HepG2 (cell line): ENCODE results near the gene C1orf74. TPM values are rescaled to one million over a fixed set of nuclear protein-coding genes. Genes with fewer than 3 reads are reported as not detected.

Source experiments
- EHMT2 ChIP-seq: fragments of 200-600 bp; sonication (generic); IDR thresholded peaks from 2 replicates; pipeline ENCODE4 v1.7.0; 2017; ENCODE audit warnings: antibody characterized with exemption, low read depth, low read length, borderline replicate concordance
- FOXC1 ChIP-seq: sonication (generic); formaldehyde crosslinking; IDR thresholded peaks from 2 replicates; pipeline ENCODE4 v1.8.0; 2022; ENCODE audit warnings: mild to moderate bottlenecking, missing genetic modification reagents, borderline replicate concordance
- MAFK ChIP-seq, 2 experiments: IDR thresholded peaks in 1 of 2; conservative IDR thresholded peaks in 1 of 2; 2 replicates each; pipeline ENCODE4 v1.6.1; 2011; ENCODE audit warnings: improper control_type of control experiment in 2 of 2, low read length in 2 of 2
- MIER3 ChIP-seq: IDR thresholded peaks from 2 replicates; pipeline ENCODE4 v1.6.1; 2016; ENCODE audit warnings: missing compliant biosample characterization, borderline replicate concordance
- MTA3 ChIP-seq: sonication (generic); formaldehyde crosslinking; IDR thresholded peaks from 2 replicates; pipeline ENCODE4 v1.4.0; 2020; ENCODE audit warnings: missing genetic modification reagents
- NCOA2 ChIP-seq: sonication (generic); formaldehyde crosslinking; IDR thresholded peaks from 2 replicates; pipeline ENCODE4 v1.8.0; 2022; ENCODE audit warnings: inconsistent platforms
- NFYC ChIP-seq: IDR thresholded peaks from 2 replicates; pipeline ENCODE4 v1.6.1; 2016; ENCODE audit warnings: missing genetic modification reagents, missing compliant biosample characterization
- POLR2AphosphoS2 ChIP-seq: IDR thresholded peaks from 2 replicates; pipeline ENCODE4 v1.6.1; 2011; ENCODE audit warnings: low read depth, low read length, improper control_type of control experiment
- SMAD9 ChIP-seq: sonication (generic); formaldehyde crosslinking; IDR thresholded peaks from 2 replicates; pipeline ENCODE4 v1.5.1; 2020; ENCODE audit warnings: mild to moderate bottlenecking, missing genetic modification reagents
- ZNF234 ChIP-seq: sonication (generic); formaldehyde crosslinking; conservative IDR thresholded peaks from 2 replicates; pipeline ENCODE4 v1.5.1; 2020; ENCODE audit warnings: mild to moderate bottlenecking, missing genetic modification reagents
- ZNF572 ChIP-seq: sonication (generic); formaldehyde crosslinking; IDR thresholded peaks from 2 replicates; pipeline ENCODE4 v1.5.1; 2020; ENCODE audit warnings: mild to moderate bottlenecking, missing genetic modification reagents
- ZNF720 ChIP-seq: sonication (generic); formaldehyde crosslinking; IDR thresholded peaks from 2 replicates; pipeline ENCODE4 v1.4.0; 2020; ENCODE audit warnings: missing genetic modification reagents
- ZSCAN12 ChIP-seq: sonication (generic); formaldehyde crosslinking; IDR thresholded peaks from 2 replicates; pipeline ENCODE4 v1.9.0; 2021; ENCODE audit warnings: mild to moderate bottlenecking, missing genetic modification reagents
- polyA plus RNA-seq, 8 experiments: library from polyadenylated mRNA; depleted of rRNA in 3 of 8; stranded (reverse) in 7 of 8; unstranded in 1 of 8; fragments of >200 nt; fragmentation: Illumina TruSeq in 4 of 8; extraction: Trizol in 4 of 8; gene quantifications; 2 replicates each; pipeline versions ENCODE4 v1.2.1 to v1.2.3, GENCODE V29; 2011 to 2016; ENCODE audit warnings: low read depth in 4 of 8, missing spikeins in 1 of 8, mixed read lengths in 1 of 8; ENCODE audit not compliant: insufficient read depth in 1 of 8
- total RNA-seq, 5 experiments: library from RNA; depleted of rRNA; stranded (reverse); fragments of >200 nt; fragmentation: Illumina TruSeq; extraction: Trizol; gene quantifications; 2 replicates each; pipeline ENCODE4 v1.2.3, GENCODE V29; 2016; ENCODE audit warnings: low read depth in 1 of 5
- TF ChIP-seq, protein P1 (sequence below): sonication (generic); formaldehyde crosslinking; IDR thresholded peaks from 2 replicates; pipeline ENCODE4 v1.4.0; 2020; ENCODE audit warnings: mild to moderate bottlenecking, missing genetic modification reagents, borderline replicate concordance
- TF ChIP-seq, protein P2 (sequence below): sonication (generic); formaldehyde crosslinking; IDR thresholded peaks from 2 replicates; pipeline ENCODE4 v1.4.0; 2020; ENCODE audit warnings: missing genetic modification reagents, borderline replicate concordance
- TF ChIP-seq, protein P3 (sequence below): sonication (generic); formaldehyde crosslinking; conservative IDR thresholded peaks from 2 replicates; pipeline ENCODE4 v1.4.0; 2020; ENCODE audit warnings: missing genetic modification reagents
- TF ChIP-seq, protein P4 (sequence below): sonication (generic); formaldehyde crosslinking; IDR thresholded peaks from 2 replicates; pipeline ENCODE4 v1.4.0; 2020; ENCODE audit warnings: missing genetic modification reagents

Gene C1orf74
- total and polyA plus RNA-seq, 2 of the 13 experiments (the other 11 are each of a cell fraction or from before 2014, with no cell fraction given) = 0.33 to 0.71 TPM

DNA sequence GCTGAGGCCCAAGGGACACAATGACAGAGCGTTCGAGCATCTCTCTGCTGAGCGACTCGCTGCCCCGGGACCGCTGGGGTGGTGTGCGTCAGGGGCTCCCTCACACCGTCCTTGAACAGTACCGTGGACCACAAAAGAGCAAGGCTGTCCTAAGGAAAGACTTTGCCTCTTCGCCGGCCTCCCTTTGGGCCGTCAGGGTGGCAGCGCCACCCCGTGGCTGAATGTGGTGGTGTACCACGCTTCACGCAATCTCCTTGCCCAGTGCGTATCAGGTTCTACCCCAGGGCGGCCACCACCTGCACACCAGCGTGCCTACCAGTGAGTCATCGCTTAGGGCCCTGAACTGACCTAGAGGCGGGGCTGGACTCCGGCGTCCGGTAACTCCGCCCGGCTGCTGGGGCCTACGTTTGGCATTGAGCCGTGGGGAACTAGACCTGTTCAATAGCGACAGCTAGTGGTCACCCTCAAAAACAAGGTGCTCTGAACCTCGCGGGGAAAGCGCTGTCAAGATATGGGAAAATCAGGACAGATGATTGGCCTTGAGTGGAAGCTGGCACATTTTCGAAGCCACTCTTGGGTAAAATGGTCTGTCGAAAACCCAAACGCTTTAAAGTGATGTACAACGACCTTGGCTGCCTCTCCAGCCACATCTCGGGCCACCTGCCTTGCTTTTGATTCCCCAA, 36.6 kb downstream of the C1orf74 start (continued):
- TF ChIP-seq, protein P1, sequence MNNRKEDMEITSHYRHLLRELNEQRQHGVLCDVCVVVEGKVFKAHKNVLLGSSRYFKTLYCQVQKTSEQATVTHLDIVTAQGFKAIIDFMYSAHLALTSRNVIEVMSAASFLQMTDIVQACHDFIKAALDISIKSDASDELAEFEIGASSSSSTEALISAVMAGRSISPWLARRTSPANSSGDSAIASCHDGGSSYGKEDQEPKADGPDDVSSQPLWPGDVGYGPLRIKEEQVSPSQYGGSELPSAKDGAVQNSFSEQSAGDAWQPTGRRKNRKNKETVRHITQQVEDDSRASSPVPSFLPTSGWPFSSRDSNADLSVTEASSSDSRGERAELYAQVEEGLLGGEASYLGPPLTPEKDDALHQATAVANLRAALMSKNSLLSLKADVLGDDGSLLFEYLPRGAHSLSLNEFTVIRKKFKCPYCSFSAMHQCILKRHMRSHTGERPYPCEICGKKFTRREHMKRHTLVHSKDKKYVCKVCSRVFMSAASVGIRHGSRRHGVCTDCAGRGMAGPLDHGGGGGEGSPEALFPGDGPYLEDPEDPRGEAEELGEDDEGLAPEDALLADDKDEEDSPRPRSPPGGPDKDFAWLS (CRISPR knock-in tag) = no peak
- TF ChIP-seq ZNF572 (CRISPR knock-in tag) (no peak), MAFK (conservative IDR thresholded peaks at IDR 0.05 in 1 of 2, IDR thresholded peaks at IDR 0.05 in 1 of 2; ENCODE audit: low read length in 2 of 2) (no peak), NFYC (CRISPR knock-in tag) (no peak), NCOA2 (CRISPR knock-in tag) (peak; percentile 50; the same call in 1 of the 2 replicates), SMAD9 (no peak), MTA3 (no peak), ZSCAN12 (CRISPR knock-in tag) (no peak), ZNF720 (CRISPR knock-in tag) (no peak), POLR2AphosphoS2 (no peak), MIER3 (CRISPR knock-in tag) (peak; percentile 78; the same call in 1 of the 2 replicates), ZNF234 (CRISPR knock-in tag) (no peak), EHMT2 (no peak; the same call in 1 of the 2 replicates), FOXC1 (CRISPR knock-in tag) (peak; percentile 41; the same call in 1 of the 2 replicates)
- TF ChIP-seq, protein P2, sequence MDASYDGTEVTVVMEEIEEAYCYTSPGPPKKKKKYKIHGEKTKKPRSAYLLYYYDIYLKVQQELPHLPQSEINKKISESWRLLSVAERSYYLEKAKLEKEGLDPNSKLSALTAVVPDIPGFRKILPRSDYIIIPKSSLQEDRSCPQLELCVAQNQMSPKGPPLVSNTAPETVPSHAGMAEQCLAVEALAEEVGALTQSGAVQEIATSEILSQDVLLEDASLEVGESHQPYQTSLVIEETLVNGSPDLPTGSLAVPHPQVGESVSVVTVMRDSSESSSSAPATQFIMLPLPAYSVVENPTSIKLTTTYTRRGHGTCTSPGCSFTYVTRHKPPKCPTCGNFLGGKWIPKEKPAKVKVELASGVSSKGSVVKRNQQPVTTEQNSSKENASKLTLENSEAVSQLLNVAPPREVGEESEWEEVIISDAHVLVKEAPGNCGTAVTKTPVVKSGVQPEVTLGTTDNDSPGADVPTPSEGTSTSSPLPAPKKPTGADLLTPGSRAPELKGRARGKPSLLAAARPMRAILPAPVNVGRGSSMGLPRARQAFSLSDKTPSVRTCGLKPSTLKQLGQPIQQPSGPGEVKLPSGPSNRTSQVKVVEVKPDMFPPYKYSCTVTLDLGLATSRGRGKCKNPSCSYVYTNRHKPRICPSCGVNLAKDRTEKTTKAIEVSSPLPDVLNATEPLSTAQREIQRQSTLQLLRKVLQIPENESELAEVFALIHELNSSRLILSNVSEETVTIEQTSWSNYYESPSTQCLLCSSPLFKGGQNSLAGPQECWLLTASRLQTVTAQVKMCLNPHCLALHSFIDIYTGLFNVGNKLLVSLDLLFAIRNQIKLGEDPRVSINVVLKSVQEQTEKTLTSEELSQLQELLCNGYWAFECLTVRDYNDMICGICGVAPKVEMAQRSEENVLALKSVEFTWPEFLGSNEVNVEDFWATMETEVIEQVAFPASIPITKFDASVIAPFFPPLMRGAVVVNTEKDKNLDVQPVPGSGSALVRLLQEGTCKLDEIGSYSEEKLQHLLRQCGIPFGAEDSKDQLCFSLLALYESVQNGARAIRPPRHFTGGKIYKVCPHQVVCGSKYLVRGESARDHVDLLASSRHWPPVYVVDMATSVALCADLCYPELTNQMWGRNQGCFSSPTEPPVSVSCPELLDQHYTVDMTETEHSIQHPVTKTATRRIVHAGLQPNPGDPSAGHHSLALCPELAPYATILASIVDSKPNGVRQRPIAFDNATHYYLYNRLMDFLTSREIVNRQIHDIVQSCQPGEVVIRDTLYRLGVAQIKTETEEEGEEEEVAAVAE (CRISPR knock-in tag) = no peak
- TF ChIP-seq, protein P3, sequence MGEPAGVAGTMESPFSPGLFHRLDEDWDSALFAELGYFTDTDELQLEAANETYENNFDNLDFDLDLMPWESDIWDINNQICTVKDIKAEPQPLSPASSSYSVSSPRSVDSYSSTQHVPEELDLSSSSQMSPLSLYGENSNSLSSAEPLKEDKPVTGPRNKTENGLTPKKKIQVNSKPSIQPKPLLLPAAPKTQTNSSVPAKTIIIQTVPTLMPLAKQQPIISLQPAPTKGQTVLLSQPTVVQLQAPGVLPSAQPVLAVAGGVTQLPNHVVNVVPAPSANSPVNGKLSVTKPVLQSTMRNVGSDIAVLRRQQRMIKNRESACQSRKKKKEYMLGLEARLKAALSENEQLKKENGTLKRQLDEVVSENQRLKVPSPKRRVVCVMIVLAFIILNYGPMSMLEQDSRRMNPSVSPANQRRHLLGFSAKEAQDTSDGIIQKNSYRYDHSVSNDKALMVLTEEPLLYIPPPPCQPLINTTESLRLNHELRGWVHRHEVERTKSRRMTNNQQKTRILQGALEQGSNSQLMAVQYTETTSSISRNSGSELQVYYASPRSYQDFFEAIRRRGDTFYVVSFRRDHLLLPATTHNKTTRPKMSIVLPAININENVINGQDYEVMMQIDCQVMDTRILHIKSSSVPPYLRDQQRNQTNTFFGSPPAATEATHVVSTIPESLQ (CRISPR knock-in tag) = no peak
- TF ChIP-seq, protein P4, sequence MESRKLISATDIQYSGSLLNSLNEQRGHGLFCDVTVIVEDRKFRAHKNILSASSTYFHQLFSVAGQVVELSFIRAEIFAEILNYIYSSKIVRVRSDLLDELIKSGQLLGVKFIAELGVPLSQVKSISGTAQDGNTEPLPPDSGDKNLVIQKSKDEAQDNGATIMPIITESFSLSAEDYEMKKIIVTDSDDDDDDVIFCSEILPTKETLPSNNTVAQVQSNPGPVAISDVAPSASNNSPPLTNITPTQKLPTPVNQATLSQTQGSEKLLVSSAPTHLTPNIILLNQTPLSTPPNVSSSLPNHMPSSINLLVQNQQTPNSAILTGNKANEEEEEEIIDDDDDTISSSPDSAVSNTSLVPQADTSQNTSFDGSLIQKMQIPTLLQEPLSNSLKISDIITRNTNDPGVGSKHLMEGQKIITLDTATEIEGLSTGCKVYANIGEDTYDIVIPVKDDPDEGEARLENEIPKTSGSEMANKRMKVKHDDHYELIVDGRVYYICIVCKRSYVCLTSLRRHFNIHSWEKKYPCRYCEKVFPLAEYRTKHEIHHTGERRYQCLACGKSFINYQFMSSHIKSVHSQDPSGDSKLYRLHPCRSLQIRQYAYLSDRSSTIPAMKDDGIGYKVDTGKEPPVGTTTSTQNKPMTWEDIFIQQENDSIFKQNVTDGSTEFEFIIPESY (CRISPR knock-in tag) = peak; percentile 35
